Trophoblast cell (in vitro differentiated cells and primary cell): Measurements from ENCODE around the gene DAND5.

Experiments
- DNase-seq, 2 donors: peaks; one replicate each; pipeline ENCODE4 v3.0.0-alpha.2; 2016
- H2AFZ ChIP-seq: 2 replicates; pipeline ENCODE4 v1.6.1; 2013; ENCODE audit warnings: low read length, moderate library complexity, mild to moderate bottlenecking; ENCODE audit not compliant: insufficient read depth, poor library complexity
- H2AK5ac ChIP-seq: 2 replicates; pipeline ENCODE4 v1.6.1; 2013; ENCODE audit warnings: mild to moderate bottlenecking, low read length
- H2BK120ac ChIP-seq: 2 replicates; pipeline ENCODE4 v1.6.1; 2013; ENCODE audit warnings: low read length, mild to moderate bottlenecking, moderate library complexity; ENCODE audit not compliant: insufficient read depth, poor library complexity
- H2BK12ac ChIP-seq: 2 replicates; pipeline ENCODE4 v1.6.1; 2013; ENCODE audit warnings: mild to moderate bottlenecking, low read length, moderate library complexity
- H2BK5ac ChIP-seq: 2 replicates; pipeline ENCODE4 v1.6.1; 2013; ENCODE audit warnings: low read length, low read depth, moderate library complexity, mild to moderate bottlenecking; ENCODE audit not compliant: poor library complexity
- H3K14ac ChIP-seq: 2 replicates; pipeline ENCODE4 v1.6.1; 2013; ENCODE audit warnings: mild to moderate bottlenecking, low read length
- H3K18ac ChIP-seq: 2 replicates; pipeline ENCODE4 v1.6.1; 2013; ENCODE audit warnings: mild to moderate bottlenecking, low read length
- H3K23ac ChIP-seq: 2 replicates; pipeline ENCODE4 v1.6.1; 2013; ENCODE audit warnings: low read length
- H3K27ac ChIP-seq: 2 replicates; pipeline ENCODE4 v1.5.1; 2013; ENCODE audit warnings: low read depth, mild to moderate bottlenecking, inconsistent platforms, low read length, moderate library complexity
- H3K27me3 ChIP-seq: 2 replicates; pipeline ENCODE4 v1.6.1; 2013; ENCODE audit warnings: inconsistent platforms, mild to moderate bottlenecking, low read length, moderate library complexity; ENCODE audit not compliant: insufficient read depth
- H3K36me3 ChIP-seq, 2 experiments: 1 replicate in 1 of 2; 2 replicates in 1 of 2; pipeline ENCODE4 v1.6.1; 2013; ENCODE audit warnings: low read length in 2 of 2, mild to moderate bottlenecking in 2 of 2, moderate library complexity in 1 of 2; ENCODE audit not compliant: insufficient read depth in 2 of 2, control insufficient read depth in 1 of 2
- H3K4ac ChIP-seq: 2 replicates; pipeline ENCODE4 v1.6.1; 2013; ENCODE audit warnings: low read depth, mild to moderate bottlenecking, low read length, moderate library complexity
- H3K4me1 ChIP-seq, 2 experiments: 1 replicate in 1 of 2; 2 replicates in 1 of 2; pipeline ENCODE4 v1.6.1; 2013; ENCODE audit warnings: low read length in 2 of 2, mild to moderate bottlenecking in 2 of 2, moderate library complexity in 1 of 2; ENCODE audit not compliant: insufficient read depth in 2 of 2, control insufficient read depth in 1 of 2
- H3K4me2 ChIP-seq: 2 replicates; pipeline ENCODE4 v1.6.1; 2013; ENCODE audit warnings: inconsistent platforms, mild to moderate bottlenecking, low read length, moderate library complexity
- H3K4me3 ChIP-seq: 2 replicates; pipeline ENCODE4 v1.5.1; 2013; ENCODE audit warnings: mild to moderate bottlenecking, low read depth, low read length, inconsistent platforms
- H3K79me1 ChIP-seq: one replicate; pipeline ENCODE4 v1.6.1; 2013; ENCODE audit warnings: low read length
- H3K79me2 ChIP-seq: 2 replicates; pipeline ENCODE4 v1.6.1; 2013; ENCODE audit warnings: low read length, mild to moderate bottlenecking; ENCODE audit not compliant: control insufficient read depth, insufficient read depth, poor library complexity
- H3K9ac ChIP-seq: 2 replicates; pipeline ENCODE4 v1.6.1; 2013; ENCODE audit warnings: mild to moderate bottlenecking, low read length
- H3K9me3 ChIP-seq: 2 replicates; pipeline ENCODE4 v1.6.1; 2013; ENCODE audit warnings: low read depth, mild to moderate bottlenecking, control low read depth, inconsistent platforms, low read length; ENCODE audit not compliant: insufficient read depth
- H4K12ac ChIP-seq: 2 replicates; pipeline ENCODE4 v1.6.1; 2013; ENCODE audit warnings: low read depth, mild to moderate bottlenecking, low read length, moderate library complexity
- H4K8ac ChIP-seq: 2 replicates; pipeline ENCODE4 v1.6.1; 2013; ENCODE audit warnings: low read depth, mild to moderate bottlenecking, low read length, moderate library complexity
- H4K91ac ChIP-seq: one replicate; pipeline ENCODE4 v1.6.1; 2013; ENCODE audit warnings: low read depth, mild to moderate bottlenecking, low read length, moderate library complexity
- WGBS: extraction: QIAGEN DNeasy Blood & Tissue Kit; methylation state at CpG from one replicate; pipeline ENCODE4 v1.1.7; 2013; ENCODE audit warnings: missing lambda C conversion rate; ENCODE audit not compliant: insufficient read length, insufficient coverage; ENCODE audit errors: extremely low coverage; 5-methylcytosine and 5-hydroxymethylcytosine counted together

Gene DAND5

GRCh38 chr19:12994701-12995595, 25.6 kb downstream of the DAND5 start, which contains the start of gene NFIX:
TSS of gene NFIX (plus strand) at chr19:12995475. CDS start at chr19:12995838, 363 bp downstream.
- H3K4me2 ChIP-seq = peak within 1 kb of the TSS; percentile 63
- H3K14ac ChIP-seq = no peak within 1 kb of the TSS
- peaks cover 50% of the 10 kb centered on the region for H3K27me3 ChIP-seq
- no peaks in the 10 kb centered on the region for H3K79me2 ChIP-seq
- peak in 1 of 2 donors; percentile 60 for DNase-seq
- peak within 1 kb of the TSS; percentile 45 for H3K9ac ChIP-seq
- H2AFZ ChIP-seq = no peak within 1 kb of the TSS
- H3K9me3 ChIP-seq = peaks cover 29% of the 10 kb centered on the region
- no peak within 1 kb of the TSS for H2AK5ac ChIP-seq
- H3K18ac ChIP-seq = no peak within 1 kb of the TSS
- H3K4me1 ChIP-seq = peaks cover 0 to 6% of the 10 kb centered on the region in 2 experiments
- no peak within 1 kb of the TSS for H2BK5ac ChIP-seq
- no peaks in the 10 kb centered on the region for H3K79me1 ChIP-seq
- no peak within 1 kb of the TSS for H3K27ac ChIP-seq
- no peak within 1 kb of the TSS for H3K4ac ChIP-seq
- H3K36me3 ChIP-seq = no peaks in the 10 kb centered on the region
- no peak within 1 kb of the TSS for H4K91ac ChIP-seq
- H4K8ac ChIP-seq = no peak within 1 kb of the TSS
- no peak within 1 kb of the TSS for H2BK12ac ChIP-seq
- no peak within 1 kb of the TSS for H4K12ac ChIP-seq
- peak within 1 kb of the TSS; percentile 60 for H3K4me3 ChIP-seq
- H2BK120ac ChIP-seq = no peak within 1 kb of the TSS
- H3K23ac ChIP-seq = peak within 1 kb of the TSS; percentile 64
- WGBS = no CpG with 5 or more reads among the region's 84 CpGs

DNA sequence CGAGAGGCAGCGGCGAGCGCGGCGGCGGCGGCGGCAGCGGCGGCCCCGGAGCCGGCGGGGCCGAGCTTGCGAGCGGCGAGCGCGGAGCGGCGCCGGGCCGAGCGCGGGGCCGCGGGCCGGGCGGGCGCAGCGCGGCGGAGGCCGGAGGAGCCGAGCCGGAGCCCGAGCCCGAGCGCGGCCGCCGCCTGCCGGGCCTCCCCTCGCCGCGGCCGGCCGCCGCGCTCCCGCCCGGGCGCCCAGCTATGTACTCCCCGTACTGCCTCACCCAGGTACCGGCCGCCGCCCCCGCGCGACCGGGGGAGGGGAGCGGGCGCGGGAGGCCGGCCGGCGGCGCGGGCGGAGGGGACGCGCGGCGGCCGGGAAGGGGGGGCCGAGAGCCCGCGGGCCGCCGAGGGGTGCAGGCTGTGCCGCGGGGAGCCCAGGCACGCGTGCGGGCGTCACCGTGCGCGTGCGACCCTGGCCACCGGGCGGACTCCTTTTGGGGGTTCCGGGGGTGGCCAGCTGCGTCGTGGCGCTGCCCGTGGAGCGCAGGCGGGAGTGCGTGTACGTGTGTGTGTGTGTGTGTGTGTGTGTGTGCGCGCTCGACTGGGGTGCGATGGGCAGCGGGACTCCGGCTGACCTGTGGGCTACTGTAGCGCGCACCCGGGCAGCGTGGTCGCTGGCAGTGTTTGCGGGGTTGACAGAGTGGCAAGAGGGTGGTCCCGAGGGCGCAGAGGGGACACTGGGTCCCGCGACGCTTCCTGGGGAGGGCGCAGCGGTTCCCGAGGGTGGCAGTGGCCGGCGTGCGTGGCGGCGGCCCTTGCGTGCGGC, 26.4 kb downstream of the DAND5 start:
- Histone ChIP-seq H3K9ac (no peak overlapping the region), H3K79me2 (no peaks in the 10 kb centered on the region), H3K9me3 (peaks cover 28% of the 10 kb centered on the region), H3K27me3 (peaks cover 53% of the 10 kb centered on the region), H3K36me3 (no peaks in the 10 kb centered on the region), H3K14ac (no peak overlapping the region), H3K27ac (no peak overlapping the region), H3K4me2 (peak overlapping the region; percentile 63), H4K12ac (no peak overlapping the region), H2BK12ac (no peak overlapping the region), H4K91ac (no peak overlapping the region), H4K8ac (no peak overlapping the region), H3K18ac (no peak overlapping the region), H3K4ac (no peak overlapping the region), H2AFZ (no peak overlapping the region), H3K79me1 (no peaks in the 10 kb centered on the region), H3K4me1 (peaks cover 0 to 6% of the 10 kb centered on the region in 2 experiments), H2BK120ac (no peak overlapping the region), H3K4me3 (no peak overlapping the region), H3K23ac (no peak overlapping the region), H2AK5ac (no peak overlapping the region), H2BK5ac (no peak overlapping the region)
- no peak for DNase-seq
- WGBS = no CpG with 5 or more reads among the region's 129 CpGs

DNA sequence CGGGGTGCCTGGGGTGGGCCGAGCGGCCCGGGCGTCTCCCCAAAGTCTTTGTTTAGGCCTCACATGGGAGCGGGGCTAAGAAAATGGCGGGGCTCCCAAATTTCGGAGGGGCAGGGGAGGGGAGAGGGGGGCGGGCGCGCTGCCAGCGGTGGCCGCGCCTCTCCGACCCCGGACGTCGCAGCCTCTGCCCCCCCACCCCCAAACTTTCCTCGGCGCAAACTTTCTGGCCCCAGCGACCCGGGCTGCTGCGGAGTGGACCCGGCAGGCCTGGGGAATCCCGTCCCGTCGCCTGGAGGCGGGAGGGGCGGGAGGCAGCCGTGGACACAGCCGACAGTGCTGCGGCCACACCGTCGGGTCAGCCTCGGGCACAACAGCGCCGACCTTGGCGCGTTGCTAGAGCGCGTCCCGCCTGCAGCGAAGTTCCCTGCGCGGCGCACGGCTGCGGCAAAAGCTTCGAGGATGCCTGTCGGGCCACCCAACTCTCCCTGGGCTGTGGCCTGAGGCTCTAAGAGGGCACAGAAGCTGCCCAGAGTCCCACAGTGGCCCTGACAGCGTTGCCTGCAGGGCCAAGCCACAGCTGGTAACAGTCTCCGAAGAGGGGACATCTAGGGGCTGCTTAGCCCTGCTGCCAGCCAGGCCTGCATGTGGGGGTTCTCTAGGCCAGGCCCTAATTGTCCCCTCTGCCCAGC, 27.2 kb downstream of the DAND5 start:
- H3K27ac ChIP-seq = no peak overlapping the region
- H2AFZ ChIP-seq = no peak overlapping the region
- H2BK12ac ChIP-seq = no peak overlapping the region
- H3K4me2 ChIP-seq = no peak overlapping the region
- DNase-seq = peak in 1 of 2 donors; percentile 10
- H3K4ac ChIP-seq = no peak overlapping the region
- no peak overlapping the region for H4K91ac ChIP-seq
- no peak overlapping the region for H3K18ac ChIP-seq
- H3K23ac ChIP-seq = no peak overlapping the region
- peaks cover 50% of the 10 kb centered on the region for H3K27me3 ChIP-seq
- H2BK120ac ChIP-seq = no peak overlapping the region
- H3K4me3 ChIP-seq = no peak overlapping the region
- H3K79me2 ChIP-seq = no peaks in the 10 kb centered on the region
- no peak overlapping the region for H4K8ac ChIP-seq
- peaks cover 0 to 6% of the 10 kb centered on the region in 2 experiments for H3K4me1 ChIP-seq
- no peak overlapping the region for H2AK5ac ChIP-seq
- no peak overlapping the region for H3K14ac ChIP-seq
- no peak overlapping the region for H3K9ac ChIP-seq
- no peaks in the 10 kb centered on the region for H3K36me3 ChIP-seq
- no peak overlapping the region for H4K12ac ChIP-seq
- H3K9me3 ChIP-seq = peaks cover 31% of the 10 kb centered on the region
- WGBS = no CpG with 5 or more reads among the region's 52 CpGs
- no peak overlapping the region for H2BK5ac ChIP-seq
- no peaks in the 10 kb centered on the region for H3K79me1 ChIP-seq
